IMR-90 (cell line): Measurements from ENCODE around the gene PTH2. TPM values are rescaled to one million over a fixed set of nuclear protein-coding genes. Genes with fewer than 3 reads are reported as not detected.

Source experiments
- ATAC-seq: fragments of 200-7000 bp; cut with Tn5 transposase; 2 replicates; pipeline ENCODE4 v1.9.1; 2020; ENCODE audit warnings: low read depth, mild to moderate bottlenecking, moderate library complexity
- BruUV-seq: library from RNA; stranded (reverse); fragments of 400-500 nt; replicated peaks from 2 replicates; lab custom pipeline; 2021; lab: Mats Ljungman, UMichigan
- CTCF ChIA-PET: fragments of 300-600 bp; formaldehyde crosslinking; extraction: SDS; loops from one replicate; lab custom pipeline; 2021; ENCODE audit warnings: antibody characterized with exemption; lab: Yijun Ruan, JAX
- POLR2A ChIA-PET: fragments of 300-600 bp; sonication (Branson Sonifier 250); formaldehyde crosslinking; loops from one replicate; lab custom pipeline; 2022; ENCODE audit warnings: antibody characterized with exemption; ENCODE audit not compliant: unreplicated experiment; lab: Charles Lee
- DNase-seq: peaks from one replicate; pipeline ENCODE4 v3.0.0; 2013
- H2AFZ ChIP-seq: replicated peaks from 2 replicates; pipeline ENCODE3; 2013; ENCODE audit warnings: low read length, mild to moderate bottlenecking; ENCODE audit not compliant: poor library complexity
- H2AK5ac ChIP-seq: 2 replicates; pipeline ENCODE4 v1.6.1; 2013; ENCODE audit warnings: low read depth, low read length, inconsistent platforms
- H2AK9ac ChIP-seq: replicated peaks from 2 replicates; pipeline ENCODE3; 2013; ENCODE audit warnings: mild to moderate bottlenecking, low read depth, low read length, moderate library complexity; ENCODE audit not compliant: poor library complexity
- H2BK120ac ChIP-seq: 2 replicates; pipeline ENCODE4 v1.6.1; 2013; ENCODE audit warnings: low read depth, low read length, inconsistent platforms
- H2BK15ac ChIP-seq: 3 replicates; pipeline ENCODE4 v1.6.1; 2013; ENCODE audit warnings: low read depth, low read length, inconsistent platforms
- H2BK20ac ChIP-seq: 2 replicates; pipeline ENCODE4 v1.6.1; 2013; ENCODE audit warnings: low read depth, mild to moderate bottlenecking, inconsistent platforms, low read length, moderate library complexity
- H2BK5ac ChIP-seq: 2 replicates; pipeline ENCODE4 v1.6.1; 2013; ENCODE audit warnings: mild to moderate bottlenecking, low read depth, low read length, inconsistent platforms; ENCODE audit not compliant: poor library complexity, severe bottlenecking
- H3K14ac ChIP-seq: replicated peaks from 2 replicates; pipeline ENCODE4 v1.6.1; 2013; ENCODE audit warnings: low read depth, low read length, inconsistent platforms
- H3K18ac ChIP-seq: 2 replicates; pipeline ENCODE4 v1.6.1; 2013; ENCODE audit warnings: low read depth, low read length, control low read depth
- H3K23ac ChIP-seq: 2 replicates; pipeline ENCODE4 v1.6.1; 2013; ENCODE audit warnings: low read depth, low read length, inconsistent platforms
- H3K27ac ChIP-seq: 2 replicates; pipeline ENCODE4 v1.5.1; 2013; ENCODE audit warnings: mild to moderate bottlenecking, control low read depth, low read length; ENCODE audit not compliant: insufficient read depth
- H3K27me3 ChIP-seq: 2 replicates; pipeline ENCODE4 v1.6.1; 2013; ENCODE audit warnings: low read length; ENCODE audit not compliant: control insufficient read depth, insufficient read depth
- H3K36me3 ChIP-seq: 2 replicates; pipeline ENCODE4 v1.6.1; 2013; ENCODE audit warnings: low read length, mixed read lengths; ENCODE audit not compliant: control insufficient read depth, insufficient read depth
- H3K4ac ChIP-seq: 2 replicates; pipeline ENCODE4 v1.6.1; 2013; ENCODE audit warnings: low read depth, low read length, inconsistent platforms
- H3K4me1 ChIP-seq: 2 replicates; pipeline ENCODE4 v1.6.1; 2013; ENCODE audit warnings: low read length, mixed read lengths; ENCODE audit not compliant: control insufficient read depth, insufficient read depth
- H3K4me2 ChIP-seq: 2 replicates; pipeline ENCODE4 v1.6.1; 2013; ENCODE audit warnings: low read depth, mild to moderate bottlenecking, control low read depth, low read length, moderate library complexity
- H3K4me3 ChIP-seq: 2 replicates; pipeline ENCODE4 v1.5.1; 2013; ENCODE audit warnings: low read depth, mild to moderate bottlenecking, control low read depth, low read length, moderate library complexity; ENCODE audit not compliant: insufficient read depth
- H3K56ac ChIP-seq: 2 replicates; pipeline ENCODE4 v1.6.1; 2013; ENCODE audit warnings: low read length, inconsistent platforms; ENCODE audit not compliant: insufficient read depth; ENCODE audit errors: extremely low read depth
- H3K79me1 ChIP-seq, 2 experiments: 2 replicates each; pipeline ENCODE4 v1.6.1; 2013; ENCODE audit warnings: low read length in 2 of 2, inconsistent platforms in 1 of 2, low read depth in 1 of 2
- H3K9ac ChIP-seq: 2 replicates; pipeline ENCODE4 v1.6.1; 2013; ENCODE audit warnings: low read depth, low read length, control low read depth
- H3K9me1 ChIP-seq: 2 replicates; pipeline ENCODE4 v1.6.1; 2013; ENCODE audit warnings: low read length, inconsistent platforms; ENCODE audit not compliant: insufficient read depth
- H3K9me3 ChIP-seq: 2 replicates; pipeline ENCODE4 v1.6.1; 2013; ENCODE audit warnings: low read length; ENCODE audit not compliant: control insufficient read depth, insufficient read depth
- H4K20me1 ChIP-seq: 2 replicates; pipeline ENCODE4 v1.6.1; 2013; ENCODE audit warnings: low read length, inconsistent platforms; ENCODE audit not compliant: insufficient read depth
- H4K5ac ChIP-seq: 2 replicates; pipeline ENCODE4 v1.6.1; 2013; ENCODE audit warnings: mild to moderate bottlenecking, low read depth, low read length, control low read depth
- H4K8ac ChIP-seq, 2 experiments: 2 replicates each; pipeline ENCODE4 v1.6.1; 2013; ENCODE audit warnings: low read depth in 2 of 2, low read length in 2 of 2, control low read depth in 1 of 2, inconsistent platforms in 1 of 2
- H4K91ac ChIP-seq: 2 replicates; pipeline ENCODE4 v1.6.1; 2013; ENCODE audit warnings: low read depth, low read length, inconsistent platforms; ENCODE audit not compliant: insufficient read depth
- CEBPB ChIP-seq: IDR thresholded peaks from 2 replicates; pipeline ENCODE4 v1.6.1; 2012; ENCODE audit warnings: low read depth, low read length, improper control_type of control experiment
- FOS ChIP-seq: fragments of 150-350 bp; IDR thresholded peaks from 2 replicates; pipeline ENCODE4 v1.6.1; 2016; ENCODE audit warnings: low read depth, low read length
- MAFK ChIP-seq: IDR thresholded peaks from 2 replicates; pipeline ENCODE4 v1.6.1; 2012; ENCODE audit warnings: low read depth, low read length, improper control_type of control experiment
- NFE2L2 ChIP-seq: fragments of 150-350 bp; IDR thresholded peaks from 2 replicates; pipeline ENCODE4 v1.6.1; 2016; ENCODE audit warnings: low read depth, mild to moderate bottlenecking, low read length
- RCOR1 ChIP-seq: IDR thresholded peaks from 2 replicates; pipeline ENCODE4 v1.6.1; 2012; ENCODE audit warnings: mild to moderate bottlenecking, low read length, improper control_type of control experiment; ENCODE audit not compliant: insufficient replicate concordance
- WGBS, 2 experiments: methylation state at CpG; one replicate each; pipeline versions ENCODE4 v1.1.5 to v1.1.7; 2013; ENCODE audit warnings: missing lambda C conversion rate in 2 of 2; ENCODE audit not compliant: insufficient read length in 1 of 2; ENCODE audit errors: extremely low coverage in 2 of 2; 5-methylcytosine and 5-hydroxymethylcytosine counted together
- dilution Hi-C: fragments of 300-500 bp; cut with HindIII; formaldehyde crosslinking; loops from one replicate; pipeline ENCODE4 v1.14.3; 2018; ENCODE audit warnings: low sequenced_read_pairs; ENCODE audit not compliant: unreplicated experiment
- in situ Hi-C: fragments of 300-500 bp; cut with MboI; formaldehyde crosslinking; loops from 3 replicates; pipeline ENCODE4 v1.14.3; 2019; ENCODE audit warnings: low sequenced_read_pairs, inconsistent platforms, mixed read lengths
- intact Hi-C: fragments of 100-400 bp; cut with micrococcal nuclease; formaldehyde crosslinking; loops from 2 replicates; pipeline ENCODE4 v1.10.0; 2022
- polyA plus RNA-seq, 3 experiments: library from polyadenylated mRNA; depleted of rRNA; stranded (reverse); fragments of >200 nt; gene quantifications; 2 replicates each; pipeline ENCODE4 v1.2.3, GENCODE V29; 2012; ENCODE audit warnings: low replicate concordance in 1 of 3
- total RNA-seq: library from RNA; depleted of rRNA; stranded (reverse); fragments of >200 nt; gene quantifications from 2 replicates; pipeline ENCODE4 v1.2.3, GENCODE V29; 2012

The PTH2 gene
- total and polyA plus RNA-seq, 2 of the 4 experiments (the other 2 are of a cell fraction): not detected

GRCh38 chr19:49450405-49450804, 27.2 kb upstream of the PTH2 start:
- H3K4ac ChIP-seq: no peak overlapping the region
- no peak overlapping the region for H2BK15ac ChIP-seq
- in situ Hi-C loops (no loop called here), dilution Hi-C loops (no loop called here), intact Hi-C loops (no loop called here)
- ChIA-PET POLR2A (no interaction called here), CTCF (no interaction called here)
- peak overlapping the region; percentile 89 for H2AK9ac ChIP-seq
- no peak overlapping the region for H4K91ac ChIP-seq
- H3K27me3 ChIP-seq: no peaks in the 10 kb centered on the region
- peak overlapping the region; percentile 16; the same call in 1 of the 2 replicates for H3K23ac ChIP-seq
- no peak overlapping the region for H2BK5ac ChIP-seq
- no peak overlapping the region for H2BK120ac ChIP-seq
- no peak overlapping the region for H4K8ac ChIP-seq
- peaks cover 2% of the 10 kb centered on the region; the same call in 1 of the 2 replicates for H3K4me1 ChIP-seq
- no peak overlapping the region for H2AFZ ChIP-seq
- no peak overlapping the region for H3K4me3 ChIP-seq
- H3K9me3 ChIP-seq: no peaks in the 10 kb centered on the region
- no peak overlapping the region for H3K18ac ChIP-seq
- peaks cover 11% of the 10 kb centered on the region for H3K9me1 ChIP-seq
- H3K79me1 ChIP-seq: peaks cover 23 to 50% of the 10 kb centered on the region in 2 experiments
- H3K56ac ChIP-seq: no peak overlapping the region
- 94% methylated on average over 3 of the region's 7 CpGs; no CpG with 5 or more reads in 1 of the 2 experiments for WGBS, 2 experiments
- H2AK5ac ChIP-seq: 0 out of 2 replicates have a peak overlapping the region, but pooled peaks have one; percentile 2
- BruUV-seq: no TSS peak
- H3K27ac ChIP-seq: no peak overlapping the region
- H2BK20ac ChIP-seq: no peak overlapping the region
- DNase-seq (no peak), ATAC-seq (no peak)
- peaks cover 4% of the 10 kb centered on the region for H3K36me3 ChIP-seq
- H3K14ac ChIP-seq: peak overlapping the region; percentile 52; the same call in 1 of the 2 replicates
- TF ChIP-seq MAFK (no peak), CEBPB (no peak), NFE2L2 (no peak), FOS (no peak), RCOR1 (no peak)
- H4K20me1 ChIP-seq: peaks cover 3% of the 10 kb centered on the region; the same call in 1 of the 2 replicates
- H3K9ac ChIP-seq: no peak overlapping the region; the same call in 1 of the 2 replicates
- peak overlapping the region; percentile 63 for H3K4me2 ChIP-seq
- no peak overlapping the region for H4K5ac ChIP-seq
